Measurements from ENCODE around the gene AKR1B1. TPM values are rescaled to one million over a fixed set of nuclear protein-coding genes. Genes with fewer than 3 reads are reported as not detected.

Gene AKR1B1
- total RNA-seq, 4 donors from 2014 or later = 44.6 to 55.2 (median 52.5) TPM

DNA sequence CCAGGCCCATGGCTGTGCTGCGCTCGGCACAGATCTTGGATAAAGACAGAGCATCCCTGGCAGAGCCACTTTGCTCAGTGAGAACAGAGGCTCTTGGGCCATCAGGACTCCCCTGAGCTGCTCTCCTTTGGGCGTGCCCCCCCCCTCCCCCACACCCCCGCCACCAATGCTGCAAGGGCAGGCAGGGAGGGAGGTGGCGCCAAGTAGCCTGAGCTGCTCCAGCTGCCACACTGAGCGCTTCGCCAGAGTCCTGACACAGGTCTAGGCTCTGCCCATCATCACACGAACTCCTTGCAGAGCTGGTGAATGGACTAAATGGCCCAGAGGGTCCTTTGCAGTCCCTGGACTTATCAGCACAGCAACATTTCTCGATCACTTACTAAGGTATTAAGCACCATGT, 12.5 kb downstream of the AKR1B1 start:
- intact Hi-C loops (cut with DNase I) = no loop called here
- no peak for DNase-seq (ENCODE audit: extremely low spot score)
- Histone ChIP-seq H3K27ac (replicated peaks in 1 of 4) (no peak overlapping the region), H3K36me3 (peaks cover 90 to 100% (median 96%) of the 10 kb centered on the region in 4 donors), H3K27me3 (no peaks in the 10 kb centered on the region), H3K4me3 (no peak overlapping the region), H3K4me1 (peaks cover 0 to 5% (median 0%) of the 10 kb centered on the region in 4 donors), H3K9me3 (no peaks in the 10 kb centered on the region)
- TF ChIP-seq, protein P1, sequence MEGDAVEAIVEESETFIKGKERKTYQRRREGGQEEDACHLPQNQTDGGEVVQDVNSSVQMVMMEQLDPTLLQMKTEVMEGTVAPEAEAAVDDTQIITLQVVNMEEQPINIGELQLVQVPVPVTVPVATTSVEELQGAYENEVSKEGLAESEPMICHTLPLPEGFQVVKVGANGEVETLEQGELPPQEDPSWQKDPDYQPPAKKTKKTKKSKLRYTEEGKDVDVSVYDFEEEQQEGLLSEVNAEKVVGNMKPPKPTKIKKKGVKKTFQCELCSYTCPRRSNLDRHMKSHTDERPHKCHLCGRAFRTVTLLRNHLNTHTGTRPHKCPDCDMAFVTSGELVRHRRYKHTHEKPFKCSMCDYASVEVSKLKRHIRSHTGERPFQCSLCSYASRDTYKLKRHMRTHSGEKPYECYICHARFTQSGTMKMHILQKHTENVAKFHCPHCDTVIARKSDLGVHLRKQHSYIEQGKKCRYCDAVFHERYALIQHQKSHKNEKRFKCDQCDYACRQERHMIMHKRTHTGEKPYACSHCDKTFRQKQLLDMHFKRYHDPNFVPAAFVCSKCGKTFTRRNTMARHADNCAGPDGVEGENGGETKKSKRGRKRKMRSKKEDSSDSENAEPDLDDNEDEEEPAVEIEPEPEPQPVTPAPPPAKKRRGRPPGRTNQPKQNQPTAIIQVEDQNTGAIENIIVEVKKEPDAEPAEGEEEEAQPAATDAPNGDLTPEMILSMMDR (IDR thresholded peaks at IDR 0.05) = no peak
- TF ChIP-seq POLR2AphosphoS5 (IDR thresholded peaks at IDR 0.05) (no peak), EP300 (IDR thresholded peaks at IDR 0.05) (no peak), POLR2A (IDR thresholded peaks at IDR 0.05; ENCODE audit: low read depth) (no peak)
- 77% methylated on average over 7 of the region's 9 CpGs for WGBS

DNA sequence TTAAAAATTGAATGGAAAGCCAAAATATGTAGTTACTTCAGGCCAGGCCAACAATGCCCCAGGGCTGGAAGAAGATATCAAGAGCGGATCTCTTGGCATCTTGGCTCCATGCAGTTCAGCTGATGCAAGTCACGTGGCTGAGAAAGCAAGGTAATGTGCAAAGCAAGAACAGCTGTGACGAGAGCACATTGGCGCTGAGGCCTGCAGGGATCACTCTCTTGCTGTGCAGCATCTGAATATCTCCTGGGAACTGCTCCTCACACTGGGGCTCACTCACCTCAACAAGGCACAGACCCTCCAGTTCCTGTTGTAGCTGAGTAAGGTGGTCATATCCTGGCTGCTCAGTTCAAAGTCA, 14.0 kb downstream of the AKR1B1 start:
- no peak for DNase-seq (ENCODE audit: extremely low spot score)
- no peaks in the 10 kb centered on the region for H3K27me3 ChIP-seq
- H3K9me3 ChIP-seq = no peaks in the 10 kb centered on the region
- no peak overlapping the region for H3K27ac ChIP-seq (replicated peaks in 1 of 4)
- intact Hi-C loops (cut with DNase I) = no loop called here
- 90% methylated on average over 4 of the region's 4 CpGs for WGBS
- no peak for TF ChIP-seq POLR2A (IDR thresholded peaks at IDR 0.05; ENCODE audit: low read depth)
- no peak for TF ChIP-seq POLR2AphosphoS5 (IDR thresholded peaks at IDR 0.05)
- TF ChIP-seq, protein P1 (IDR thresholded peaks at IDR 0.05) = no peak
- no peak for TF ChIP-seq EP300 (IDR thresholded peaks at IDR 0.05)
- H3K4me3 ChIP-seq = no peak overlapping the region
- H3K36me3 ChIP-seq = peaks cover 80 to 100% (median 95%) of the 10 kb centered on the region in 4 donors
- H3K4me1 ChIP-seq = peaks cover 0 to 8% (median 0%) of the 10 kb centered on the region in 4 donors

DNA sequence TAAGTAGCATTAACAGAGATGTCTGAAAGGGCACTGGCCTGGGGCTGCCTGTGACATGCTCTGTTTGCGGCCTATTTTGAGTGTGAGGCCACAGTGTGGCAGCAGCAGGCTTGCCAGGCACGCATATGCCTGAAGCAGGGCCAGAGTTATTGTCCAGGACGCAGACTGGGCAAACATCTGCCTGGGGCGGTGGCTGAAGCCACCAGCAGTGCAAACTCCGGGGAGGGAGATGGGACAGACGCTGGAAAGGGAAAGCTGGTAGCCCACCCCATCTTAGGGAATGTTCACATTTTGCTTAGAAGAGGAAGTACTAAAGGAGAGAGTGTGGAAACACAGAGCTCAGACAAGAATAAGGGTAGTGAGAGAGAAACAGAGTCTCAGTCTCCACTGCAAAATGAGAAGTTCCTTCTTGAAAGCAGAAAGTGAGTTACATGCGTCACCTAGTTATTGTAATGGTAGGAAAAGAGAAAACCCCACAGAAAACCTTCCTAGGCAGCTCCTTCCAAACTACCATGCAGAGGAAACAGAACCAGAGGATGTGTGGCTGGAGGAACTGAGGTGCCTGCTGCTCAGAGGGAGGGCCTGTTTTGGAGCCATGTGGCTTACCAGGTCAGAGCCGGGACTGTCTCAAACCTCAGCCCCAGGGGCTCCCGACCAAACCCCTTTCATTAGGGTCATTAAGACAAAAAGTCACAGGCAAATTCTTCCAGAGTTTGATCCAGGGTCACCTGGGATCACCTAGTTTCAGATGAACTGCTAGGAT, 14.5 kb downstream of the AKR1B1 start:
- H3K27ac ChIP-seq (replicated peaks in 1 of 4) = no peak overlapping the region
- H3K9me3 ChIP-seq = no peaks in the 10 kb centered on the region
- peaks cover 74 to 97% (median 91%) of the 10 kb centered on the region in 4 donors for H3K36me3 ChIP-seq
- peaks cover 0 to 8% (median 0%) of the 10 kb centered on the region in 4 donors for H3K4me1 ChIP-seq
- no peak overlapping the region for H3K4me3 ChIP-seq
- TF ChIP-seq, protein P1 (IDR thresholded peaks at IDR 0.05) = no peak
- TF ChIP-seq POLR2AphosphoS5 (IDR thresholded peaks at IDR 0.05) = no peak
- intact Hi-C loops (cut with DNase I) = no loop called here
- no peaks in the 10 kb centered on the region for H3K27me3 ChIP-seq
- DNase-seq (ENCODE audit: extremely low spot score) = no peak
- WGBS = 83% methylated on average over 9 of the region's 9 CpGs

DNA sequence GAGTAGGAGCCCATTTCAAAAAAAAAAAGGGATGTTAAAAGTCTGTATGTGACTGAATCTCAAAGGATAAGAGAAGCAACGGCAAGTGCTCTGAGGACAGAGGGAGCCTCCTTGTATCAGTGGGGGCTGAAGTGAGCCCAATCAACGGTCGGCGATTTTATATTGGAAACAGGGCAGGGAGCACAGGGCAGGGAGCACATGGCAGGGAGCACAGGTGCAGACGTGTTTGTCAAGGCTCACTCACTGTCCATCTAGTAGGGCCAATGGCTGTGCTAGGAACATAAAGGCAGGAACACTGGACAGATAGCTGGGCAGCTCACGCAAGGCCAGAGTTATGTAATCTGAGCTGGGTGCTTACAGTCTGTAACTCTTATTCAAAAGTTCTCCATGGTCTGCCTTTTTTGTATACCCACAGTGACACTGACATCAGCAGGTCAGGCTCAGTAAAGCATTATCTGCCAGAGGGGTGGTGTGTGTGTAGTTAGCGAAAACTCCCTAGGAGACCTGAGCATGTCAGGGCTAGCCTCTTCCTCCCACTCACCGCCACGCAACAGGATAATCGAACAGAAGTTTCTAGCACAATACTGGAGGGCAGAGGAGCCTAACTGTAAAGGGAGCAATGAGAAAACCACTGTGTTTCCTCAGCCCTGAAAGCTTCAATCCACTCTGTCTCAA, 15.4 kb downstream of the AKR1B1 start:
- H3K36me3 ChIP-seq = peaks cover 67 to 88% (median 85%) of the 10 kb centered on the region in 4 donors
- H3K9me3 ChIP-seq = no peaks in the 10 kb centered on the region
- H3K4me3 ChIP-seq = no peak overlapping the region
- no peak for TF ChIP-seq EP300 (IDR thresholded peaks at IDR 0.05)
- TF ChIP-seq POLR2A (IDR thresholded peaks at IDR 0.05; ENCODE audit: low read depth) = no peak
- no peak for TF ChIP-seq POLR2AphosphoS5 (IDR thresholded peaks at IDR 0.05)
- TF ChIP-seq, protein P1 (IDR thresholded peaks at IDR 0.05) = no peak
- intact Hi-C loops (cut with DNase I) = no loop called here
- H3K27ac ChIP-seq (replicated peaks in 1 of 4) = no peak overlapping the region
- WGBS = 90% methylated on average over 10 of the region's 10 CpGs
- H3K27me3 ChIP-seq = no peaks in the 10 kb centered on the region
- no peak for DNase-seq (ENCODE audit: extremely low spot score)
- peaks cover 0 to 8% (median 0%) of the 10 kb centered on the region in 4 donors for H3K4me1 ChIP-seq
